K562 (cell line): ENCODE results near the gene HPF1. TPM values are rescaled to one million over a fixed set of nuclear protein-coding genes. Genes with fewer than 3 reads are reported as not detected.

Source experiments
- BHLHE40 ChIP-seq: IDR thresholded peaks from 2 replicates; pipeline ENCODE4 v1.6.1; 2011; ENCODE audit warnings: low read length, improper control_type of control experiment
- DLX4 ChIP-seq: fragments of 250-450 bp; sonication (Bioruptor Pico); IDR thresholded peaks from 2 replicates; pipeline ENCODE4 v1.6.1; 2021; ENCODE audit warnings: mild to moderate bottlenecking
- NCOR1 ChIP-seq: fragments of 450-650 bp; IDR thresholded peaks from 2 replicates; pipeline ENCODE4 v1.6.1; 2016; ENCODE audit warnings: mild to moderate bottlenecking, moderate library complexity
- NFYB ChIP-seq: IDR thresholded peaks from 2 replicates; pipeline ENCODE4 v1.6.1; 2011; ENCODE audit warnings: mild to moderate bottlenecking, moderate library complexity; ENCODE audit not compliant: insufficient read length; ENCODE audit errors: extremely low read depth
- NKRF ChIP-seq: fragments of 450-650 bp; IDR thresholded peaks from 2 replicates; pipeline ENCODE4 v1.6.1; 2016; ENCODE audit warnings: borderline replicate concordance
- NONO ChIP-seq, 2 experiments: fragments of 200-400 bp in 1 of 2; fragments of 450-650 bp in 1 of 2; formaldehyde crosslinking in 1 of 2; IDR thresholded peaks; 2 replicates each; pipeline ENCODE4 v1.6.1; 2017; ENCODE audit warnings: low read depth in 2 of 2, mild to moderate bottlenecking in 2 of 2, moderate library complexity in 2 of 2, low read length in 1 of 2
- POLR2AphosphoS2 ChIP-seq: IDR thresholded peaks from 2 replicates; pipeline ENCODE4 v1.6.1; 2012; ENCODE audit warnings: low read length, improper control_type of control experiment
- RAD21 ChIP-seq, 2 experiments: fragments of 250-450 bp in 1 of 2; fragments of 450-650 bp in 1 of 2; sonication (Bioruptor Pico) in 1 of 2; formaldehyde crosslinking in 1 of 2; IDR thresholded peaks in 1 of 2; conservative IDR thresholded peaks in 1 of 2; 2 replicates each; pipeline versions ENCODE4 v1.4.0 to v1.8.0; 2020 to 2022; ENCODE audit warnings: mild to moderate bottlenecking in 2 of 2, moderate library complexity in 1 of 2
- TFAP4 ChIP-seq: sonication (generic); formaldehyde crosslinking; IDR thresholded peaks from 2 replicates; pipeline ENCODE4 v1.8.0; 2022; ENCODE audit warnings: missing genetic modification reagents, mild to moderate bottlenecking, moderate library complexity, borderline replicate concordance
- ZBED1 ChIP-seq: IDR thresholded peaks from 2 replicates; pipeline ENCODE4 v1.6.1; 2014
- ZBTB9 ChIP-seq: fragments of 450-650 bp; formaldehyde crosslinking; IDR thresholded peaks from 2 replicates; pipeline ENCODE4 v1.4.0; 2020; ENCODE audit warnings: mild to moderate bottlenecking, moderate library complexity
- ZKSCAN1 ChIP-seq: fragments of 150-350 bp; IDR thresholded peaks from 2 replicates; pipeline ENCODE4 v1.6.1; 2016; ENCODE audit warnings: low read depth, low read length
- ZKSCAN8 ChIP-seq: fragments of 200-800 bp; sonication (Bioruptor generic); IDR thresholded peaks from 2 replicates; pipeline ENCODE4 v1.6.1; 2016; ENCODE audit warnings: missing genetic modification characterization, missing compliant biosample characterization
- ZNF24 ChIP-seq: fragments of 450-650 bp; IDR thresholded peaks from 2 replicates; pipeline ENCODE4 v1.6.1; 2016
- ZNF280B ChIP-seq: fragments of 250-450 bp; sonication (Bioruptor Pico); IDR thresholded peaks from 2 replicates; pipeline ENCODE4 v1.5.1; 2021; ENCODE audit warnings: mild to moderate bottlenecking
- ZNF398 ChIP-seq: fragments of 250-450 bp; sonication (Bioruptor Pico); IDR thresholded peaks from 2 replicates; pipeline ENCODE4 v1.8.0; 2021; ENCODE audit warnings: moderate library complexity, mild to moderate bottlenecking, inconsistent platforms
- ZNF507 ChIP-seq: conservative IDR thresholded peaks from 2 replicates; pipeline ENCODE4 v1.6.1; 2017; ENCODE audit warnings: missing genetic modification characterization, missing compliant biosample characterization
- polyA plus RNA-seq, 8 experiments: library from polyadenylated mRNA; depleted of rRNA in 4 of 8; stranded (reverse) in 5 of 8; unstranded in 3 of 8; fragments of >200 nt; fragmentation: Nextera tagmentation in 2 of 8; fragmentation: Illumina TruSeq in 1 of 8; extraction: Ambion mirVana in 2 of 8; extraction: Trizol in 1 of 8; gene quantifications; 2 replicates each; pipeline versions ENCODE4 v1.2.1 to v1.2.3, GENCODE V29; 2011 to 2014; ENCODE audit warnings: inconsistent platforms in 1 of 8, missing spikeins in 1 of 8
- total RNA-seq, 7 experiments: library from RNA; depleted of rRNA in 6 of 7; stranded (reverse); fragments of >200 nt in 6 of 7; fragmentation: Illumina TruSeq in 2 of 7; extraction: Trizol in 2 of 7; gene quantifications; 2 replicates each; pipeline versions ENCODE4 v1.2.1 to v1.2.3, GENCODE V29; 2011 to 2021; ENCODE audit warnings: low replicate concordance in 1 of 7

The HPF1 gene
- total and polyA plus RNA-seq, 9 of the 15 experiments (the other 6 are each of a cell fraction or from before 2014, with no cell fraction given) = 21.2 to 89.4 (median 35.2) TPM

- TF ChIP-seq DLX4 (CRISPR knock-in tag) (no peak), NCOR1 (no peak), ZKSCAN1 (no peak), ZKSCAN8 (CRISPR knock-in tag) (no peak), ZBED1 (no peak), ZNF280B (CRISPR knock-in tag) (no peak), POLR2AphosphoS2 (no peak), ZBTB9 (CRISPR knock-in tag) (no peak), RAD21 (CRISPR knock-in tag; conservative IDR thresholded peaks at IDR 0.05 in 1 of 2, IDR thresholded peaks at IDR 0.05 in 1 of 2) (peak; percentile 11 to 44; a peak in 3 of 4 replicates), NKRF (no peak), ZNF507 (no peak), BHLHE40 (no peak), ZNF24 (no peak), NONO (IDR thresholded peaks at IDR 0.05; ENCODE audit: low read depth in 2 of 2, low read length in 1 of 2) (no peak), NFYB (no peak), ZNF398 (no peak), TFAP4 (CRISPR knock-in tag) (peak; percentile 29; the same call in 1 of the 2 replicates)
Measured at GRCh38 chr4:169791527-169792156, 33.9 kb upstream of the HPF1 start (continued).
